GM18873 (cell line): ENCODE results near the gene MXD3.
"Not testable (repeated sequence)": the region's sequence is repeated elsewhere in the genome, so short reads cannot be mapped to it uniquely, and the experiment has no call there.

Experiments
- ATAC-seq: cut with Tn5 transposase; IDR thresholded peaks from one replicate; pipeline ENCODE4 v1.9.1; 2021; ENCODE audit warnings: mild to moderate bottlenecking, moderate library complexity, moderate number of reproducible peaks; ENCODE audit not compliant: unreplicated experiment, low FRiP score

MXD3 gene

GRCh38 chr5:177344891-177345290 is 33.2 kb upstream of the MXD3 start:
- ATAC-seq = no peak

GRCh38 chr5:177343777-177344176 is 32.1 kb upstream of the MXD3 start:
- ATAC-seq = no peak

- ATAC-seq = not testable (repeated sequence)
These were observed 31.3 kb upstream of the MXD3 start for GRCh38 chr5:177343000-177343399.

GRCh38 chr5:177339107-177339638 is 27.5 kb upstream of the MXD3 start:
- no peak for ATAC-seq

- ATAC-seq = no peak
These were observed 26.8 kb upstream of the MXD3 start for GRCh38 chr5:177338251-177339106.

GRCh38 chr5:177336603-177337494 is 25.2 kb upstream of the MXD3 start:
- ATAC-seq = no peak

GRCh38 chr5:177336112-177336511 is 24.4 kb upstream of the MXD3 start:
- no peak for ATAC-seq

GRCh38 chr5:177335701-177336065 is 24.0 kb upstream of the MXD3 start:
- no peak for ATAC-seq

- no peak for ATAC-seq
These were observed 23.3 kb upstream of the MXD3 start for GRCh38 chr5:177334781-177335700.

- no peak for ATAC-seq
These were observed 22.5 kb upstream of the MXD3 start for GRCh38 chr5:177334155-177334551.

- no peak for ATAC-seq
These were observed 21.9 kb upstream of the MXD3 start for GRCh38 chr5:177333420-177334154.

- ATAC-seq = no peak
These were observed 21.2 kb upstream of the MXD3 start for GRCh38 chr5:177332896-177333260.

- ATAC-seq = no peak
These were observed 20.6 kb upstream of the MXD3 start for GRCh38 chr5:177332031-177332895.

- ATAC-seq = no peak
These were observed 19.5 kb upstream of the MXD3 start for GRCh38 chr5:177330991-177331842.

- no peak for ATAC-seq
These were observed 18.2 kb upstream of the MXD3 start for GRCh38 chr5:177329883-177330282.

GRCh38 chr5:177328545-177329231 is 17.0 kb upstream of the MXD3 start:
- ATAC-seq = no peak
